ENCODE data around the gene ZRANB2. TPM values are rescaled to one million over a fixed set of nuclear protein-coding genes. Genes with fewer than 3 reads are reported as not detected.

The ZRANB2 gene
- total and polyA plus RNA-seq, 10 of the 15 experiments (the other 5 are each of a cell fraction or from before 2014, with no cell fraction given), result 68.4 to 189 (median 138) TPM

DNA sequence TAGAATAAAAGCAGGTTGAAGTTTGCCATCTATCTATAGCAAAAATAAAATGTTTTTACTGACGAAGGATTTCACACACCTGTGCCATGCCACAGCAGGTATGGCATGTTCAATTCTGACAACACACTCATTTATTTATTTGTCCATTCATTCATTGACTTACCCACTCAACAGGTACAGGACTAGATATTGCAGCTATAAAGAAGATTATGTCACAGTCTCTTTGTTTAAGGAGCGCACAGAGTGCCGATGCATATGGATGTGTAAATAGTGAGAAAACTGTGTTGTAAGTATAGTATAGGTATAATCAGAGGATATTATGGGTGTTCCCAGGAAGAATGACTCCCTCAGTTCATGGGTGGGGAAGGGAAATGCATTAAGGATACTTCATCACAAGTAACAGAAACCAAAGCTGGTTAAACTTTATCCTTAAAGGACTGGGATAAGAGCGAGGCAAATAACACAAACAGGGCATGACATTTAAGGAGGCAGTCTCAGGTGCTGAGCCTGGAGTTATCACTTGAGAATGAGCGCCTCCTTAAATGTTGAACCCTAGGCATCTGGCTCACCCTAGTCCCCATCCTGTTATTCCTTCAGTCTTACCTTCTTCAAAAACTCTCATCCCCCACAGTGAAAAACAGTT, 7.9 kb upstream of the ZRANB2 start:
- no peak overlapping the region for H3K4me3 ChIP-seq
- POLR2A ChIA-PET, result no interaction called here
- SMC1A ChIA-PET (ENCODE audit: uncharacterized antibody, unreplicated experiment), result no interaction called here
- H4K20me1 ChIP-seq (ENCODE audit: control insufficient read depth, insufficient read depth), result no peaks in the 10 kb centered on the region
- CTCF ChIA-PET, result interaction anchor here (1.2 kb wide), 1 partner anchor 12 kb away, joined by 3 read pairs; no protein-coding TSS in a partner anchor
- no peak for FAIRE-seq
- 77% methylated on average over 5 of the region's 5 CpGs for WGBS (ENCODE audit: insufficient coverage, insufficient replicate concordance, low lambda C conversion rate, missing lambda C conversion rate)
- in situ Hi-C loops (cut with MboI), result loop anchor here (25.0 kb wide), 1 partner anchor 949 kb away; no protein-coding TSS in a partner anchor
- BruUV-seq (replicated peaks), result no TSS peak
- no peaks in the 10 kb centered on the region for H3K79me2 ChIP-seq (ENCODE audit: control insufficient read depth, insufficient read depth, low read length)
- no peaks in the 10 kb centered on the region for H3K36me3 ChIP-seq (ENCODE audit: control insufficient read depth in 2 of 2, insufficient read depth in 2 of 2, low read length in 1 of 2)
- no peaks in the 10 kb centered on the region for H3K4me1 ChIP-seq (ENCODE audit: control insufficient read depth, insufficient read depth, low read length)
- RAD21 ChIA-PET (ENCODE audit: unreplicated experiment), result no interaction called here
- no peak for DNase-seq (ENCODE audit: low read depth, low spot score)
- no peak overlapping the region for H3K9ac ChIP-seq (ENCODE audit: control insufficient read depth, insufficient read depth, low read length)
- intact Hi-C loops (cut with micrococcal nuclease; ENCODE audit: unreplicated experiment), result no loop called here
- no peak overlapping the region for H2AFZ ChIP-seq (ENCODE audit: control insufficient read depth, low read depth, low read length)
- H3K27ac ChIP-seq (ENCODE audit: control insufficient read depth, insufficient read depth), result no peak overlapping the region
- no peaks in the 10 kb centered on the region for H3K27me3 ChIP-seq (replicated peaks in 1 of 2; ENCODE audit: control insufficient read depth in 2 of 2, insufficient read depth in 2 of 2, low read length in 1 of 2)
- H3K9me3 ChIP-seq (replicated peaks; ENCODE audit: control insufficient read depth, insufficient read depth, low read length), result no peaks in the 10 kb centered on the region
- no peak for ATAC-seq
- H3K4me2 ChIP-seq (ENCODE audit: control insufficient read depth, insufficient read depth), result no peak overlapping the region
- TF ChIP-seq BMI1 (IDR thresholded peaks at IDR 0.05; ENCODE audit: borderline replicate concordance) (no peak), HDAC6 (IDR thresholded peaks at IDR 0.05; ENCODE audit: unreplicated experiment) (no peak), NR2C2 (IDR thresholded peaks at IDR 0.05; ENCODE audit: borderline replicate concordance, control insufficient read depth, insufficient read length, low read depth) (no peak), MTA2 (IDR thresholded peaks at IDR 0.05; ENCODE audit: low read depth) (no peak), ZBED1 (IDR thresholded peaks at IDR 0.05; ENCODE audit: borderline replicate concordance) (no peak), BCLAF1 (IDR thresholded peaks at IDR 0.05) (no peak), EGR1 (IDR thresholded peaks at IDR 0.05; ENCODE audit: borderline replicate concordance in 1 of 2, low read depth in 2 of 2, low read length in 2 of 2) (no peak), GATAD2B (conservative IDR thresholded peaks at IDR 0.05; ENCODE audit: low read depth) (no peak), SUPT20H (IDR thresholded peaks at IDR 0.05; ENCODE audit: borderline replicate concordance, control insufficient read depth, low read depth, low read length) (no peak)
- TF ChIP-seq, protein P1, sequence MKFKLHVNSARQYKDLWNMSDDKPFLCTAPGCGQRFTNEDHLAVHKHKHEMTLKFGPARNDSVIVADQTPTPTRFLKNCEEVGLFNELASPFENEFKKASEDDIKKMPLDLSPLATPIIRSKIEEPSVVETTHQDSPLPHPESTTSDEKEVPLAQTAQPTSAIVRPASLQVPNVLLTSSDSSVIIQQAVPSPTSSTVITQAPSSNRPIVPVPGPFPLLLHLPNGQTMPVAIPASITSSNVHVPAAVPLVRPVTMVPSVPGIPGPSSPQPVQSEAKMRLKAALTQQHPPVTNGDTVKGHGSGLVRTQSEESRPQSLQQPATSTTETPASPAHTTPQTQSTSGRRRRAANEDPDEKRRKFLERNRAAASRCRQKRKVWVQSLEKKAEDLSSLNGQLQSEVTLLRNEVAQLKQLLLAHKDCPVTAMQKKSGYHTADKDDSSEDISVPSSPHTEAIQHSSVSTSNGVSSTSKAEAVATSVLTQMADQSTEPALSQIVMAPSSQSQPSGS (IDR thresholded peaks at IDR 0.05; ENCODE audit: low read length), result no peak
- TF ChIP-seq, protein P2, sequence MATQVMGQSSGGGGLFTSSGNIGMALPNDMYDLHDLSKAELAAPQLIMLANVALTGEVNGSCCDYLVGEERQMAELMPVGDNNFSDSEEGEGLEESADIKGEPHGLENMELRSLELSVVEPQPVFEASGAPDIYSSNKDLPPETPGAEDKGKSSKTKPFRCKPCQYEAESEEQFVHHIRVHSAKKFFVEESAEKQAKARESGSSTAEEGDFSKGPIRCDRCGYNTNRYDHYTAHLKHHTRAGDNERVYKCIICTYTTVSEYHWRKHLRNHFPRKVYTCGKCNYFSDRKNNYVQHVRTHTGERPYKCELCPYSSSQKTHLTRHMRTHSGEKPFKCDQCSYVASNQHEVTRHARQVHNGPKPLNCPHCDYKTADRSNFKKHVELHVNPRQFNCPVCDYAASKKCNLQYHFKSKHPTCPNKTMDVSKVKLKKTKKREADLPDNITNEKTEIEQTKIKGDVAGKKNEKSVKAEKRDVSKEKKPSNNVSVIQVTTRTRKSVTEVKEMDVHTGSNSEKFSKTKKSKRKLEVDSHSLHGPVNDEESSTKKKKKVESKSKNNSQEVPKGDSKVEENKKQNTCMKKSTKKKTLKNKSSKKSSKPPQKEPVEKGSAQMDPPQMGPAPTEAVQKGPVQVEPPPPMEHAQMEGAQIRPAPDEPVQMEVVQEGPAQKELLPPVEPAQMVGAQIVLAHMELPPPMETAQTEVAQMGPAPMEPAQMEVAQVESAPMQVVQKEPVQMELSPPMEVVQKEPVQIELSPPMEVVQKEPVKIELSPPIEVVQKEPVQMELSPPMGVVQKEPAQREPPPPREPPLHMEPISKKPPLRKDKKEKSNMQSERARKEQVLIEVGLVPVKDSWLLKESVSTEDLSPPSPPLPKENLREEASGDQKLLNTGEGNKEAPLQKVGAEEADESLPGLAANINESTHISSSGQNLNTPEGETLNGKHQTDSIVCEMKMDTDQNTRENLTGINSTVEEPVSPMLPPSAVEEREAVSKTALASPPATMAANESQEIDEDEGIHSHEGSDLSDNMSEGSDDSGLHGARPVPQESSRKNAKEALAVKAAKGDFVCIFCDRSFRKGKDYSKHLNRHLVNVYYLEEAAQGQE (IDR thresholded peaks at IDR 0.05; ENCODE audit: low read depth, low read length), result no peak
- TF ChIP-seq, protein P3, sequence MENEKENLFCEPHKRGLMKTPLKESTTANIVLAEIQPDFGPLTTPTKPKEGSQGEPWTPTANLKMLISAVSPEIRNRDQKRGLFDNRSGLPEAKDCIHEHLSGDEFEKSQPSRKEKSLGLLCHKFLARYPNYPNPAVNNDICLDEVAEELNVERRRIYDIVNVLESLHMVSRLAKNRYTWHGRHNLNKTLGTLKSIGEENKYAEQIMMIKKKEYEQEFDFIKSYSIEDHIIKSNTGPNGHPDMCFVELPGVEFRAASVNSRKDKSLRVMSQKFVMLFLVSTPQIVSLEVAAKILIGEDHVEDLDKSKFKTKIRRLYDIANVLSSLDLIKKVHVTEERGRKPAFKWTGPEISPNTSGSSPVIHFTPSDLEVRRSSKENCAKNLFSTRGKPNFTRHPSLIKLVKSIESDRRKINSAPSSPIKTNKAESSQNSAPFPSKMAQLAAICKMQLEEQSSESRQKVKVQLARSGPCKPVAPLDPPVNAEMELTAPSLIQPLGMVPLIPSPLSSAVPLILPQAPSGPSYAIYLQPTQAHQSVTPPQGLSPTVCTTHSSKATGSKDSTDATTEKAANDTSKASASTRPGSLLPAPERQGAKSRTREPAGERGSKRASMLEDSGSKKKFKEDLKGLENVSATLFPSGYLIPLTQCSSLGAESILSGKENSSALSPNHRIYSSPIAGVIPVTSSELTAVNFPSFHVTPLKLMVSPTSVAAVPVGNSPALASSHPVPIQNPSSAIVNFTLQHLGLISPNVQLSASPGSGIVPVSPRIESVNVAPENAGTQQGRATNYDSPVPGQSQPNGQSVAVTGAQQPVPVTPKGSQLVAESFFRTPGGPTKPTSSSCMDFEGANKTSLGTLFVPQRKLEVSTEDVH (IDR thresholded peaks at IDR 0.05; ENCODE audit: low read depth, partially characterized antibody), result no peak

Data from GM12878 (cell line).